ENCODE results near the gene MAD1L1. TPM values are rescaled to one million over a fixed set of nuclear protein-coding genes. Genes with fewer than 3 reads are reported as not detected.

The MAD1L1 gene
- total RNA-seq, 1 donor from 2014 or later: 55.0 TPM

- H3K4me1 Mint-ChIP-seq (ENCODE audit: low read depth): no peaks in the 10 kb centered on the region
- H3K27ac Mint-ChIP-seq: no peak overlapping the region
- no peaks in the 10 kb centered on the region for H3K9me3 Mint-ChIP-seq
- peaks cover 9% of the 10 kb centered on the region for H3K36me3 Mint-ChIP-seq (ENCODE audit: low read depth)
- DNase-seq (ENCODE audit: low spot score): no peak
- intact Hi-C loops (cut with micrococcal nuclease): no loop called here
- H3K4me3 Mint-ChIP-seq (ENCODE audit: low read depth): no peak overlapping the region
- no peaks in the 10 kb centered on the region for H3K27me3 Mint-ChIP-seq (ENCODE audit: low read depth)
Measured at GRCh38 chr7:2180081-2180480, 52.7 kb downstream of the MAD1L1 start.

GRCh38 chr7:2175514-2175913, 57.2 kb downstream of the MAD1L1 start:
- no peaks in the 10 kb centered on the region for H3K9me3 Mint-ChIP-seq
- DNase-seq (ENCODE audit: low spot score): no peak
- H3K4me3 Mint-ChIP-seq (ENCODE audit: low read depth): no peak overlapping the region
- no peaks in the 10 kb centered on the region for H3K27me3 Mint-ChIP-seq (ENCODE audit: low read depth)
- H3K36me3 Mint-ChIP-seq (ENCODE audit: low read depth): peaks cover 3% of the 10 kb centered on the region
- no peaks in the 10 kb centered on the region for H3K4me1 Mint-ChIP-seq (ENCODE audit: low read depth)
- no peak overlapping the region for H3K27ac Mint-ChIP-seq
- intact Hi-C loops (cut with micrococcal nuclease): no loop called here

GRCh38 chr7:2175091-2175490, 57.7 kb downstream of the MAD1L1 start:
- intact Hi-C loops (cut with micrococcal nuclease): no loop called here

GRCh38 chr7:2173189-2173827, 59.4 kb downstream of the MAD1L1 start:
- no peaks in the 10 kb centered on the region for H3K4me1 Mint-ChIP-seq (ENCODE audit: low read depth)
- intact Hi-C loops (cut with micrococcal nuclease): no loop called here
- no peak for DNase-seq (ENCODE audit: low spot score)
- H3K9me3 Mint-ChIP-seq: no peaks in the 10 kb centered on the region
- H3K4me3 Mint-ChIP-seq (ENCODE audit: low read depth): no peak overlapping the region
- H3K36me3 Mint-ChIP-seq (ENCODE audit: low read depth): peaks cover 3% of the 10 kb centered on the region
- H3K27me3 Mint-ChIP-seq (ENCODE audit: low read depth): no peaks in the 10 kb centered on the region
- H3K27ac Mint-ChIP-seq: no peak overlapping the region

More at GRCh38 chr7:2175091-2175490, 57.7 kb downstream of the MAD1L1 start:
- H3K4me1 Mint-ChIP-seq (ENCODE audit: low read depth): no peaks in the 10 kb centered on the region
- no peaks in the 10 kb centered on the region for H3K27me3 Mint-ChIP-seq (ENCODE audit: low read depth)
- H3K27ac Mint-ChIP-seq: no peak overlapping the region
- peaks cover 3% of the 10 kb centered on the region for H3K36me3 Mint-ChIP-seq (ENCODE audit: low read depth)
- H3K4me3 Mint-ChIP-seq (ENCODE audit: low read depth): no peak overlapping the region
- H3K9me3 Mint-ChIP-seq: no peaks in the 10 kb centered on the region
- DNase-seq (ENCODE audit: low spot score): no peak

GRCh38 chr7:2172311-2173188, 60.2 kb downstream of the MAD1L1 start:
- intact Hi-C loops (cut with micrococcal nuclease): no loop called here
- no peaks in the 10 kb centered on the region for H3K9me3 Mint-ChIP-seq
- no peak overlapping the region for H3K27ac Mint-ChIP-seq
- no peak for DNase-seq (ENCODE audit: low spot score)
- no peaks in the 10 kb centered on the region for H3K27me3 Mint-ChIP-seq (ENCODE audit: low read depth)
- no peak overlapping the region for H3K4me3 Mint-ChIP-seq (ENCODE audit: low read depth)
- H3K4me1 Mint-ChIP-seq (ENCODE audit: low read depth): no peaks in the 10 kb centered on the region
- H3K36me3 Mint-ChIP-seq (ENCODE audit: low read depth): peaks cover 3% of the 10 kb centered on the region

- H3K36me3 Mint-ChIP-seq (ENCODE audit: low read depth): peaks cover 3% of the 10 kb centered on the region
- DNase-seq (ENCODE audit: low spot score): no peak
- no peaks in the 10 kb centered on the region for H3K4me1 Mint-ChIP-seq (ENCODE audit: low read depth)
- no peaks in the 10 kb centered on the region for H3K27me3 Mint-ChIP-seq (ENCODE audit: low read depth)
- H3K27ac Mint-ChIP-seq: no peak overlapping the region
- intact Hi-C loops (cut with micrococcal nuclease): no loop called here
- no peak overlapping the region for H3K4me3 Mint-ChIP-seq (ENCODE audit: low read depth)
- no peaks in the 10 kb centered on the region for H3K9me3 Mint-ChIP-seq
Measured at GRCh38 chr7:2171855-2172254, 60.9 kb downstream of the MAD1L1 start.

GRCh38 chr7:2170576-2171521, 61.9 kb downstream of the MAD1L1 start:
- H3K36me3 Mint-ChIP-seq (ENCODE audit: low read depth): peaks cover 3% of the 10 kb centered on the region
- H3K9me3 Mint-ChIP-seq: no peaks in the 10 kb centered on the region
- no peaks in the 10 kb centered on the region for H3K27me3 Mint-ChIP-seq (ENCODE audit: low read depth)
- no peaks in the 10 kb centered on the region for H3K4me1 Mint-ChIP-seq (ENCODE audit: low read depth)
- H3K4me3 Mint-ChIP-seq (ENCODE audit: low read depth): no peak overlapping the region
- H3K27ac Mint-ChIP-seq: no peak overlapping the region
- intact Hi-C loops (cut with micrococcal nuclease): no loop called here
- no peak for DNase-seq (ENCODE audit: low spot score)

GRCh38 chr7:2169923-2170575, 62.7 kb downstream of the MAD1L1 start:
- Mint-ChIP-seq H3K36me3 (ENCODE audit: low read depth) (peaks cover 3% of the 10 kb centered on the region), H3K27me3 (ENCODE audit: low read depth) (no peaks in the 10 kb centered on the region), H3K4me3 (ENCODE audit: low read depth) (no peak overlapping the region), H3K27ac (no peak overlapping the region), H3K4me1 (ENCODE audit: low read depth) (no peaks in the 10 kb centered on the region), H3K9me3 (no peaks in the 10 kb centered on the region)
- DNase-seq (ENCODE audit: low spot score): no peak
- intact Hi-C loops (cut with micrococcal nuclease): no loop called here

GRCh38 chr7:2168615-2169311, 64.0 kb downstream of the MAD1L1 start:
- H3K36me3 Mint-ChIP-seq (ENCODE audit: low read depth): no peaks in the 10 kb centered on the region
- no peaks in the 10 kb centered on the region for H3K27me3 Mint-ChIP-seq (ENCODE audit: low read depth)
- intact Hi-C loops (cut with micrococcal nuclease): no loop called here

GRCh38 chr7:2166625-2167280, 66.0 kb downstream of the MAD1L1 start:
- DNase-seq (ENCODE audit: low spot score): no peak
- no peaks in the 10 kb centered on the region for H3K9me3 Mint-ChIP-seq
- no peak overlapping the region for H3K4me3 Mint-ChIP-seq (ENCODE audit: low read depth)
- no peaks in the 10 kb centered on the region for H3K4me1 Mint-ChIP-seq (ENCODE audit: low read depth)
- no peaks in the 10 kb centered on the region for H3K36me3 Mint-ChIP-seq (ENCODE audit: low read depth)
- no peak overlapping the region for H3K27ac Mint-ChIP-seq
- H3K27me3 Mint-ChIP-seq (ENCODE audit: low read depth): no peaks in the 10 kb centered on the region
- intact Hi-C loops (cut with micrococcal nuclease): no loop called here

More at GRCh38 chr7:2168615-2169311, 64.0 kb downstream of the MAD1L1 start:
- Mint-ChIP-seq H3K4me3 (ENCODE audit: low read depth) (no peak overlapping the region), H3K9me3 (no peaks in the 10 kb centered on the region), H3K4me1 (ENCODE audit: low read depth) (no peaks in the 10 kb centered on the region), H3K27ac (no peak overlapping the region)
- no peak for DNase-seq (ENCODE audit: low spot score)

GRCh38 chr7:2165610-2166594, 66.8 kb downstream of the MAD1L1 start:
- Mint-ChIP-seq H3K4me3 (ENCODE audit: low read depth) (no peak overlapping the region), H3K36me3 (ENCODE audit: low read depth) (no peaks in the 10 kb centered on the region), H3K27me3 (ENCODE audit: low read depth) (no peaks in the 10 kb centered on the region), H3K4me1 (ENCODE audit: low read depth) (no peaks in the 10 kb centered on the region), H3K9me3 (no peaks in the 10 kb centered on the region), H3K27ac (no peak overlapping the region)
- intact Hi-C loops (cut with micrococcal nuclease): no loop called here
- DNase-seq (ENCODE audit: low spot score): no peak

Data from activated T-helper 2 cell treated with anti-CD3 and anti-CD28 coated beads, Interferon-gamma antibody, Interleukin-2, Interleukin-4, amounts not matched to agents 10 μg/mL and 5 μg/mL and 100 μg/mL, durations not matched to agents 14 hours and 24 hours and 36 hours (primary cell).